Mammary epithelial cell (primary cell): ENCODE results near the gene ADAM19.

Source experiments
- CTCF ChIP-seq, 2 donors: IDR thresholded peaks in 1 of 2; conservative IDR thresholded peaks in 1 of 2; 2 replicates each; pipeline ENCODE4 v1.5.1; 2011 to 2012; ENCODE audit warnings: inconsistent platforms in 2 of 2, low read length in 2 of 2, mild to moderate bottlenecking in 2 of 2, control low read depth in 1 of 2, low read depth in 1 of 2; ENCODE audit not compliant: insufficient read depth in 1 of 2; ENCODE audit errors: extremely low read depth in 1 of 2
- EZH2 ChIP-seq: IDR thresholded peaks from 2 replicates; pipeline ENCODE4 v1.6.1; 2012; ENCODE audit warnings: low read length, inconsistent platforms, borderline replicate concordance

GRCh38 chr5:157496864-157497263, 78.7 kb downstream of the ADAM19 start:
- TF ChIP-seq EZH2 (no peak), CTCF (conservative IDR thresholded peaks at IDR 0.05 in 1 of 2, IDR thresholded peaks at IDR 0.05 in 1 of 2; ENCODE audit: extremely low read depth in 1 of 2, insufficient read depth in 1 of 2, low read depth in 1 of 2, low read length in 2 of 2) (no peak)
